Fibroblast of lung (primary cell): ENCODE results near the gene LXN. TPM values are rescaled to one million over a fixed set of nuclear protein-coding genes. Genes with fewer than 3 reads are reported as not detected.

Experiments used
- DNase-seq, 2 donors: peaks; one replicate each; pipeline versions ENCODE4 v3.0.0 to v3.0.0-alpha.2; 2010; ENCODE audit warnings: low read depth in 2 of 2
- H2AFZ ChIP-seq: 2 replicates; pipeline ENCODE4 v1.5.1; 2012; ENCODE audit warnings: low read length, control low read depth, inconsistent platforms
- H3K27ac ChIP-seq: 2 replicates; pipeline ENCODE4 v1.5.1; 2011; ENCODE audit warnings: low read length, control low read depth; ENCODE audit not compliant: insufficient read depth
- H3K27me3 ChIP-seq: 2 replicates; pipeline ENCODE4 v1.5.1; 2011; ENCODE audit warnings: mild to moderate bottlenecking, low read length; ENCODE audit not compliant: control insufficient read depth, insufficient read depth
- H3K36me3 ChIP-seq: 2 replicates; pipeline ENCODE4 v1.5.1; 2011; ENCODE audit warnings: low read length; ENCODE audit not compliant: control insufficient read depth, insufficient read depth
- H3K4me1 ChIP-seq: 2 replicates; pipeline ENCODE4 v1.5.1; 2011; ENCODE audit warnings: low read length; ENCODE audit not compliant: control insufficient read depth, insufficient read depth; ENCODE audit errors: extremely low read depth
- H3K4me2 ChIP-seq: 2 replicates; pipeline ENCODE4 v1.5.1; 2011; ENCODE audit warnings: low read length, control low read depth; ENCODE audit not compliant: insufficient read depth; ENCODE audit errors: extremely low read depth
- H3K4me3 ChIP-seq, 4 experiments: fragments of 200-600 bp in 1 of 4; sonication (generic) in 1 of 4; replicated peaks in 1 of 4; 2 replicates each; pipeline ENCODE4 v1.5.1; 2011 to 2016; ENCODE audit warnings: low read length in 4 of 4, low read depth in 3 of 4, mild to moderate bottlenecking in 3 of 4, control low read depth in 2 of 4, inconsistent platforms in 1 of 4, mixed read lengths in 1 of 4; ENCODE audit not compliant: insufficient read depth in 1 of 4; ENCODE audit errors: control extremely low read depth in 1 of 4
- H3K79me2 ChIP-seq: 2 replicates; pipeline ENCODE4 v1.5.1; 2012; ENCODE audit warnings: mild to moderate bottlenecking, low read length, inconsistent platforms; ENCODE audit not compliant: control insufficient read depth, insufficient read depth
- H3K9ac ChIP-seq: 2 replicates; pipeline ENCODE4 v1.5.1; 2011; ENCODE audit warnings: mild to moderate bottlenecking, low read length, control low read depth; ENCODE audit not compliant: insufficient read depth
- H3K9me3 ChIP-seq: 2 replicates; pipeline ENCODE4 v1.5.1; 2012; ENCODE audit warnings: low read depth, low read length; ENCODE audit not compliant: control insufficient read depth, insufficient read depth
- H4K20me1 ChIP-seq: 2 replicates; pipeline ENCODE4 v1.5.1; 2011; ENCODE audit warnings: low read length; ENCODE audit not compliant: control insufficient read depth, insufficient read depth; ENCODE audit errors: extremely low read depth
- EZH2 ChIP-seq: IDR thresholded peaks from 2 replicates; pipeline ENCODE4 v1.5.1; 2012; ENCODE audit warnings: low read length, control low read depth, mild to moderate bottlenecking; ENCODE audit errors: missing control alignments
- polyA plus RNA-seq, 2 donors: library from polyadenylated mRNA; depleted of rRNA in 1 of 2; stranded (reverse) in 1 of 2; unstranded in 1 of 2; fragments of >200 nt; gene quantifications; 2 replicates each; pipeline ENCODE4 v1.2.1, GENCODE V29; 2011 to 2012; ENCODE audit warnings: missing spikeins in 1 of 2
- total RNA-seq: library from RNA; depleted of rRNA; stranded (reverse); fragments of >200 nt; gene quantifications from 2 replicates; pipeline ENCODE4 v1.2.1, GENCODE V29; 2014
- TF ChIP-seq, protein P1 (sequence below), 2 donors: IDR thresholded peaks in 1 of 2; conservative IDR thresholded peaks in 1 of 2; 1 replicate in 1 of 2; 2 replicates in 1 of 2; pipeline ENCODE4 v1.5.1; 2011 to 2012; ENCODE audit warnings: low read length in 2 of 2, control low read depth in 1 of 2, inconsistent platforms in 1 of 2, low read depth in 1 of 2, mild to moderate bottlenecking in 1 of 2

Gene LXN
- total and polyA plus RNA-seq, 2 donors (not counting 1 experiment from before 2014, with no cell fraction given), result 162 to 168 TPM

DNA sequence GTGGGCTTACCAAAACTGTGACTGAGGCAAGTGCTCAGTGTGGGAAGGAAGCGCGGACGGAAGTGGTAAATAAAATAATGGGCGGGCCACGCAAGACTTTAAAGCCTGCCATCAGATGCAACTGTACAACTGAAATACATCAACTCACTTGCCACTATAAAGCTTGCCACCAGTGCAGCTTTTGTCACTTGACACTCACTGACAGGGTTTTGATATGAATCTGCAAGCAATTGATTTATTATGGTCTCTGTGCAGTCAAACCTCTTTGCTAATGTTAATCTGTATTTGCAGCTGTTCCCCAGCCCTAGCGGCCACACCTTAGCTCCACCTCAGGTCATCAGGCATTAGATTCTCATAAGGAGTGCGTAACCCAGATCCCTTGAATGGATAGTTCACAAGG is 30.4 kb downstream of the LXN start:
- Histone ChIP-seq H3K27ac (no peak overlapping the region), H2AFZ (no peak overlapping the region), H3K36me3 (no peaks in the 10 kb centered on the region), H3K4me1 (peaks cover 2% of the 10 kb centered on the region), H3K9me3 (no peaks in the 10 kb centered on the region), H4K20me1 (no peaks in the 10 kb centered on the region), H3K79me2 (peaks cover 22% of the 10 kb centered on the region), H3K9ac (no peak overlapping the region), H3K4me2 (no peak overlapping the region), H3K27me3 (no peaks in the 10 kb centered on the region), H3K4me3 (no peak overlapping the region)
- no peak for TF ChIP-seq EZH2
- TF ChIP-seq, protein P1, sequence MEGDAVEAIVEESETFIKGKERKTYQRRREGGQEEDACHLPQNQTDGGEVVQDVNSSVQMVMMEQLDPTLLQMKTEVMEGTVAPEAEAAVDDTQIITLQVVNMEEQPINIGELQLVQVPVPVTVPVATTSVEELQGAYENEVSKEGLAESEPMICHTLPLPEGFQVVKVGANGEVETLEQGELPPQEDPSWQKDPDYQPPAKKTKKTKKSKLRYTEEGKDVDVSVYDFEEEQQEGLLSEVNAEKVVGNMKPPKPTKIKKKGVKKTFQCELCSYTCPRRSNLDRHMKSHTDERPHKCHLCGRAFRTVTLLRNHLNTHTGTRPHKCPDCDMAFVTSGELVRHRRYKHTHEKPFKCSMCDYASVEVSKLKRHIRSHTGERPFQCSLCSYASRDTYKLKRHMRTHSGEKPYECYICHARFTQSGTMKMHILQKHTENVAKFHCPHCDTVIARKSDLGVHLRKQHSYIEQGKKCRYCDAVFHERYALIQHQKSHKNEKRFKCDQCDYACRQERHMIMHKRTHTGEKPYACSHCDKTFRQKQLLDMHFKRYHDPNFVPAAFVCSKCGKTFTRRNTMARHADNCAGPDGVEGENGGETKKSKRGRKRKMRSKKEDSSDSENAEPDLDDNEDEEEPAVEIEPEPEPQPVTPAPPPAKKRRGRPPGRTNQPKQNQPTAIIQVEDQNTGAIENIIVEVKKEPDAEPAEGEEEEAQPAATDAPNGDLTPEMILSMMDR (conservative IDR thresholded peaks at IDR 0.05 in 1 of 2, IDR thresholded peaks at IDR 0.05 in 1 of 2; ENCODE audit: low read depth in 1 of 2, low read length in 2 of 2), result no peak
- DNase-seq, result no peak

DNA sequence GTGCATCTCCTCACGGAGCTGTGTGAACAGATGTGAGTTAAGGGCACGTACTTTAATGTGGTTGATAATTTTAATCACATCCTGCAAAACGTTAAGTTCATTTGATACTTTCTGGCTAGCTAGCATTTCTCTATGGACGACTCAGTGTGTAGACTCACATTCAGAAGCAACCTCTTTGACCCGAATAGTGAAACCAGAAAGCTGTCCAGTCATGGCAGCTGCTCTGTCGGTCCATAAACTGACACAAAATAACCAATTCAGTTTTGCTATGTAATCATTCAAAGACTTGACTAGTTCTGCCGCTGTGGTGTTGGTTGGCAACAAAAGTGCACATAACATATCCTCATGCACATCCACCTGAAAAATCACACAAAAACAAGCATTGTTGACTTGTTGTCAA is 31.8 kb downstream of the LXN start:
- H3K36me3 ChIP-seq, result no peaks in the 10 kb centered on the region
- H3K27me3 ChIP-seq, result no peaks in the 10 kb centered on the region
- H3K4me2 ChIP-seq, result no peak overlapping the region
- no peak overlapping the region for H2AFZ ChIP-seq
- peaks cover 2% of the 10 kb centered on the region for H3K4me1 ChIP-seq
- H3K9ac ChIP-seq, result no peak overlapping the region
- H3K27ac ChIP-seq, result no peak overlapping the region
- no peak overlapping the region for H3K4me3 ChIP-seq
- no peak for DNase-seq
- H3K9me3 ChIP-seq, result no peaks in the 10 kb centered on the region
- TF ChIP-seq, protein P1 (conservative IDR thresholded peaks at IDR 0.05 in 1 of 2, IDR thresholded peaks at IDR 0.05 in 1 of 2; ENCODE audit: low read depth in 1 of 2, low read length in 2 of 2), result no peak
- TF ChIP-seq EZH2, result no peak
- peaks cover 12% of the 10 kb centered on the region for H3K79me2 ChIP-seq
- H4K20me1 ChIP-seq, result no peaks in the 10 kb centered on the region

DNA sequence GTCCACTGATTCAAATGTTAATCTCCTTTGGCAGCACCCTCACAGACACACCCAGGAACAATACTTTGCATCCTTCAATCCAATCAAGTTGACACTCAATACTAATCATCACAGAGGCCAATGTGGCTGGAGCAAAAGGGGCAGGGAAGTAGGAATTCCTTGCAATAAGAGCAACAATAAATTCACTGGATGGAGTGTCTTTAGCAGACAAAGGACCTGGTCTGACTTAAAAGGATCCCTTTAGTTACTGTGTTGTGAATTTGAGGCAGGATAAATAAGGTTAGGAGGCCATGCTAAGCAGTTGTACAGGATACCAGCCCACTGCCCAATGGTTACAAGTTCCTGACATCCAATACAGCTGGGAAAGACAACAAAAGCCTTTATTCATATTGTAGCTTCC is 40.5 kb downstream of the LXN start:
- DNase-seq, result no peak

More for the DNA sequence above, 40.5 kb downstream of the LXN start:
- Histone ChIP-seq H2AFZ (no peak overlapping the region), H4K20me1 (no peaks in the 10 kb centered on the region), H3K4me3 (no peak overlapping the region), H3K9ac (no peak overlapping the region), H3K27me3 (no peaks in the 10 kb centered on the region), H3K27ac (no peak overlapping the region), H3K4me1 (no peaks in the 10 kb centered on the region), H3K9me3 (no peaks in the 10 kb centered on the region), H3K36me3 (no peaks in the 10 kb centered on the region), H3K79me2 (no peaks in the 10 kb centered on the region), H3K4me2 (no peak overlapping the region)
- TF ChIP-seq EZH2, result no peak
- TF ChIP-seq, protein P1 (conservative IDR thresholded peaks at IDR 0.05 in 1 of 2, IDR thresholded peaks at IDR 0.05 in 1 of 2; ENCODE audit: low read depth in 1 of 2, low read length in 2 of 2), result no peak
